ENCODE measurements around the gene RPL10A. TPM values are rescaled to one million over a fixed set of nuclear protein-coding genes. Genes with fewer than 3 reads are reported as not detected.

RPL10A gene
- total RNA-seq, 4 donors from 2014 or later: 952 to 1,436 (median 1,121) TPM

DNA sequence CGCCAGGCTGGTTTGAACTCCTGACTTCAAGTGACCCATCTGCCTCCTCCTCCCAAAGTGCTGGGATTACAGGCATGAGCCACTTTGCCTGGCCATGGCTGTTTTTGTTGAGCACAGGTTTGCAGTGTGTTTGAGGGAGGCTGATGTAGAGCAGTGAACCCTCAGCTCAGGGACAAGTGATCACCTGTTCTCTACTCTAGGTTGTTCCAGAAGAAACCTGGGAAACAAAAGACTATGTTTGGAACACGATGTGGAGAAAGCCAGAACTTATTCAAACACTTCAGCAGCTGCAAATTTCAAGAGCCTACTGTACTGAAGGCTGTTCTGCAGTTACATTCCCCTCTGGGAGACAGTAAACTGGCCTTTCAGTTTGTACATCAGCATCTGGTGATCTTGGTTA is 39.8 kb downstream of the RPL10A start:
- peaks cover 0 to 11% (median 5%) of the 10 kb centered on the region in 4 donors for H3K4me1 ChIP-seq
- no peak for DNase-seq (ENCODE audit: low spot score in 2 of 2)
- no peak overlapping the region for H3K4me3 ChIP-seq
- H3K9me3 ChIP-seq: no peaks in the 10 kb centered on the region
- WGBS, 2 donors: 65 to 73% methylated on average over 2 of the region's 2 CpGs
- H3K36me3 ChIP-seq: no peaks in the 10 kb centered on the region
- no peak overlapping the region for H3K27ac ChIP-seq
- TF ChIP-seq POLR2A (IDR thresholded peaks at IDR 0.05): no peak
- TF ChIP-seq CTCF (IDR thresholded peaks at IDR 0.05): no peak
- TF ChIP-seq EP300 (IDR thresholded peaks at IDR 0.05): no peak
- H3K27me3 ChIP-seq: peaks cover 0 to 92% of the 10 kb centered on the region in 2 donors

DNA sequence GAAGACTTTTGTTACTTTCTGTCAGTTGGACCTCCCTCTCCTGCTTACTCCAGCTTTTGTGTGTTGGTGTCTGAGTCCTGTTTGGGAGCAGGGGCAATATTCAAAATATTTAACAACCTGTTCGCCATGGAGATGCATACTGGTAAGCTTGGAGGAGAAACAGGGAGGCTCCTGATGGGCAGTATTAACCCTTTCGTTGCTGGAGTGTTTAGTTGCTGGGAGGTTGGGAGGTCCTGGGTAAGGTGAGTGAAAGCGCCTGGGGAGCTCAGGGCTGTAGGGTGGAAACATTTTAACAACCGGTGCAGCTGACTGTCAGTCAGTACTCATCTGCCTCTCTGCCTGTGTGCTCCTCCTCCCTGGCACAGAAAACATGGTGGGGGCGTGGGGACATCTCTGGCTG is 40.3 kb downstream of the RPL10A start:
- WGBS, 2 donors: 47 to 52% methylated on average over 5 of the region's 5 CpGs
- TF ChIP-seq POLR2A (IDR thresholded peaks at IDR 0.05): no peak
- TF ChIP-seq CTCF (IDR thresholded peaks at IDR 0.05): no peak
- no peak for TF ChIP-seq EP300 (IDR thresholded peaks at IDR 0.05)
- no peak overlapping the region for H3K27ac ChIP-seq
- H3K4me1 ChIP-seq: peaks cover 0 to 11% (median 5%) of the 10 kb centered on the region in 4 donors
- DNase-seq (ENCODE audit: low spot score in 2 of 2): no peak
- no peaks in the 10 kb centered on the region for H3K36me3 ChIP-seq
- no peak overlapping the region for H3K4me3 ChIP-seq
- peaks cover 0 to 87% of the 10 kb centered on the region in 2 donors for H3K27me3 ChIP-seq
- no peaks in the 10 kb centered on the region for H3K9me3 ChIP-seq

DNA sequence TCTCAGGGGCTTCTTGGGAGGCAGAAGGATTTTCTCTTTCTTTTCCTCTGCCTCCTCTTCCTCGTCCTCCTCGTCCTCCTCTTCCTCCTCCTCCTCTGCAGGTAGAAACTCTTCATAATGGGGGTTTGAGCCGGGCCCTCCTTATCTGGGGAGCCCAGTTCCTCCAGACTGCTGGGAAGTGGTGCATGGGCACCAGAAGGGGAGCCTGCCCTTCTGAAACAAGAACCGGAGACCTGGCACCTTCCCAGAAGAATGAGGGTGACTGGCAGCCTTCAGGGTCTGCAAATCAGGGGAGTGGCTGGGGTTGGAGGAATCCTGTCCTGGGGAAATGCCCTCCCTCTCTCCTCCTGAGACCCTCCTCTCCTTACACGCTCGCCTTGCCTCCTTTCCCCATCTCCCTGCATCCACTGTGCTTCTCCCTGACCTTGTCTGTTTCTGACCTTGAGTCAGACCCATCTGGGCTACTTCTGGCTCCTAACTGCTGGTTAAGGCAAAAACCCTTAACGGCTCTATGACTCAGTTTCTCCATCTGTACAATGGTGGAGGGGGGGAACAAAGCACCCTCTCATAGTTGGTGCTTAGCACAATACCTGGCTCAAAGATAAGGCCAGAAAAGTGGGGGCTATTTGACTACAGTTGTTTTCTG is 42.8 kb downstream of the RPL10A start:
- 73 to 79% methylated on average over 7 of the region's 7 CpGs for WGBS, 2 donors
- no peak for TF ChIP-seq POLR2A (IDR thresholded peaks at IDR 0.05)
- no peak for TF ChIP-seq CTCF (IDR thresholded peaks at IDR 0.05)
- TF ChIP-seq EP300 (IDR thresholded peaks at IDR 0.05): no peak
- H3K4me1 ChIP-seq: peaks cover 0 to 11% (median 5%) of the 10 kb centered on the region in 4 donors
- no peaks in the 10 kb centered on the region for H3K9me3 ChIP-seq
- no peaks in the 10 kb centered on the region for H3K36me3 ChIP-seq
- no peak overlapping the region for H3K27ac ChIP-seq
- no peak overlapping the region for H3K4me3 ChIP-seq
- no peak for DNase-seq (ENCODE audit: low spot score in 2 of 2)
- peaks cover 0 to 63% of the 10 kb centered on the region in 2 donors for H3K27me3 ChIP-seq

DNA sequence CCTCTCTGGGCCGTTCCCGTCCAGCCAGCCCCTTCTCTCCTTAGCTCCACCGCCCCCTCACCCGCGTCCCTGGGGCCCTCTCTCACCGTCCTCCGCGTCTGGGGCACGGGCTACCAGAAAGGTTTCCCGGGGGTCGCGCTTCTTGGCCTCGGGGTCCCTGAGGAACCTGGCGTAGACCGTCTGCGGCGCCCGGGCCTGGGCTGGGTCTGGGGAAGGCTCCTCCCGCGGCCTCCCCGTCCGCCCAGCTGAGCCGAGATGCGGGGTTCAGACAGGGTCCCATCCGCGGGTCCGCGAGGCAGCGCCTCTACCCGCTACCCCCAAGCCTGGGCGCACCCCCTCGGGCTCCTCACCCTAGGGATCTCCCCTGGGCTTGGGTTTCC is 43.4 kb downstream of the RPL10A start:
- no peak for DNase-seq (ENCODE audit: low spot score in 2 of 2)
- Histone ChIP-seq H3K27me3 (peaks cover 0 to 58% of the 10 kb centered on the region in 2 donors), H3K4me1 (peaks cover 0 to 11% (median 5%) of the 10 kb centered on the region in 4 donors), H3K4me3 (peak overlapping the region in 2 of 4 donors; percentile 5 to 13), H3K9me3 (no peaks in the 10 kb centered on the region), H3K27ac (no peak overlapping the region), H3K36me3 (no peaks in the 10 kb centered on the region)
- WGBS, 2 donors: 4 to 6% methylated on average over 12 to 23 of the region's 32 CpGs
- TF ChIP-seq EP300 (IDR thresholded peaks at IDR 0.05) (no peak), CTCF (IDR thresholded peaks at IDR 0.05) (no peak), POLR2A (IDR thresholded peaks at IDR 0.05) (no peak)

DNA sequence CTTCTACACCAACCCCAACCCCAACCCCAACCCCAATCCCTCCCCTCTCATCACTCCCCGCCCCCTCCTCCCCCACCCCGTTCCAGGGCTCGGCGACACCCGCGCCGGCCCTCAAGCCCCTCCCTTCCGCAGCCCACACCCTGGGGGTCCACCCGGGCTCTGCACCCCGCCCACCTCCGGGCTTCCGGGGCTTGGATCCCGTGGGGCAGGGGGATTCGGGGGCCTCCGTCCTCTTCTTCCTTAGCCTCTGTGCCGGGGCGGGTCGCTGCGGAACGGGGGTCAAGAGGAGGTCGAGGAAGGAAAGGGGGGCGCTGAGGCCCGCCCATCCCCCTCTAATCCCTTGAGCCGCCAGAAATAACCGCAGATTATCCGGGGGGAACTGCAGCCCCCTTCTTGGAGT is 43.8 kb downstream of the RPL10A start:
- Histone ChIP-seq H3K27ac (no peak overlapping the region), H3K4me1 (peaks cover 0 to 11% (median 5%) of the 10 kb centered on the region in 4 donors), H3K27me3 (peaks cover 0 to 54% of the 10 kb centered on the region in 2 donors), H3K9me3 (no peaks in the 10 kb centered on the region), H3K36me3 (no peaks in the 10 kb centered on the region), H3K4me3 (peak overlapping the region in 2 of 4 donors; percentile 5 to 13)
- no peak for DNase-seq (ENCODE audit: low spot score in 2 of 2)
- TF ChIP-seq EP300 (IDR thresholded peaks at IDR 0.05) (no peak), POLR2A (IDR thresholded peaks at IDR 0.05) (no peak), CTCF (IDR thresholded peaks at IDR 0.05) (no peak)
- WGBS, 2 donors: 3 to 4% methylated on average over 14 to 18 of the region's 26 CpGs

Data from tibial nerve (tissue), 4 donors.